Measurements from ENCODE around the gene CDC25B.

CDC25B gene

GRCh38 chr20:3783068-3783489 is 13.0 kb upstream of the CDC25B start:
- DNase-seq (ENCODE audit: low spot score): no peak
- no peak for TF ChIP-seq CTCF (IDR thresholded peaks at IDR 0.05; ENCODE audit: extremely low read depth, missing control alignments)

- no peak for TF ChIP-seq CTCF (IDR thresholded peaks at IDR 0.05; ENCODE audit: extremely low read depth, missing control alignments)
- DNase-seq (ENCODE audit: low spot score): no peak
These were observed 12.5 kb upstream of the CDC25B start for GRCh38 chr20:3783511-3784195.

DNA sequence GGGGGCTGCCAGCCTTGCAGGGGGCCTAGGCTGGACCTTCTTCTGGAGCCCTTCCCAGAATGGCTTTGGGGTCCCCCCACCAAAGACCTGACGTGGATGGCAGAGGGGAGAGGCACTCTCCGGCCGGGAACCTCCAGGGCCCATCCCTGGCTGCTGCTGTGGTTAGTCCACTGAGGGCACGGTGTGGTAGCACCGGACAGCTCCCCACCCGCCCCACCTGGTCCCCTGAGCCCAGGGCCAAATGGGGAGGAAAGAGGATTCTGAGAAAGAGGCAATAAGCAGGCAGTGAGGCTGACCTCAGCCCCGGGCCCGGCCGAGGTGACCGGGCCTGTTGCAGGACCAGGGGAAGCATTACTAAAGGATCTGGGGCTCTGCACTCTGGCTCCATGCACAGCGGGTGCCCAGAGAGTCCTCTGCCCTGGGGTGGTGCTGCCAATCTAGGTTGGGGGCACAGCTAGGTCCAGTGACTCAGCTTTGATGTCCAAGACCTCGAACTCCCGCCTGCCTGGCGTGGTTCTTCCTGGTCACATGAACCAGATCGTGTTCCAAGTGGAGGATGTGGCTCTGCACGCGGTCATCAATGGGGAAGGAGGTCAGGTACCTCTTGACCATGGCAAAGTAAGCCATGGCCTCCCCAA is 11.8 kb upstream of the CDC25B start:
- TF ChIP-seq CTCF (IDR thresholded peaks at IDR 0.05; ENCODE audit: extremely low read depth, missing control alignments): no peak
- no peak for DNase-seq (ENCODE audit: low spot score)

- DNase-seq (ENCODE audit: low spot score): no peak
- TF ChIP-seq CTCF (IDR thresholded peaks at IDR 0.05; ENCODE audit: extremely low read depth, missing control alignments): no peak
These were observed 11.3 kb upstream of the CDC25B start for GRCh38 chr20:3784863-3785239.

DNA sequence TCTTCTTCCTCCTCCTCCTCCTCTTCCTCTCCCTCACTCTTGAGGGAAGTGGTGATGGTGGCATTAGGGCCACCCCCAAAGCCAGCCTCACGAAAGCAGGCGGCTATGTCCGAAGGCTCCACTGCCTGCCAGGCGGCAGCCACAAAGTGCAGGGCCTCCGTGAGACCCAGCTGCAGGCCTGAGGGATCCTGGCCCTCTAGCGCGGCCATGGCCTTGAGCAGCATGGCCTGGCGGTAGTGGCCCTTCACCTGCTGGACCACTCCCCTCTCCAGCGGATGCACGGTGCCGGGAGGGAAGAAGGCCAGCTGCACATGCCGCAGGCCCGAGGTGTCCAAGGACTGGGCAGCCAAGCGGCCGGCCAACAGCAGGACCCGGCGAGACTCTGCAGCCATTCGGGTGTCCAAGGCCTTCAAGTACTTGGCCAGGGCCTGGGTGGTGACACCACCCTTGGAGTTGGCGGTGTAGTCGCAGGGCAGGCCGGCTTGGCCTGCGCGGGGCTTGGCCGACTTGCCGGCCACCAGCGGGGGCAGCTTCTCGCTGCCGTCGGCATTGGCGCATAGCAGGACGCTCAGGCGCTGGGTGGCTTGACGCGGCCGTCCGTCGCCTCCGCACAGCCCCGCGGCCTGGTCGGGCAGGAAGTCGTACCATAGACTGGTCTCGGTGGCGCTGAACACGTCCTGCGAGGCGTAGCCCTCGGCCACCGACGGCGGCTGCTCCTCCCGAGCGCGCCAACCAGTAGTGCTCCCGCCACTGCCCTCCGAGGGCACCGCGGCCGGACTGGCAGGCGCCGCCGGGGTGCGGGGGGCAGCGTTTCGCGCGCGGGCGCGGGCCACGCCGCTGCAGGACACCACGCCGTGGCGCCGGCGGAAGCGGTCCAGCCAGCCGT is 10.6 kb upstream of the CDC25B start:
- TF ChIP-seq CTCF (IDR thresholded peaks at IDR 0.05; ENCODE audit: extremely low read depth, missing control alignments): no peak
- DNase-seq (ENCODE audit: low spot score): no peak

DNA sequence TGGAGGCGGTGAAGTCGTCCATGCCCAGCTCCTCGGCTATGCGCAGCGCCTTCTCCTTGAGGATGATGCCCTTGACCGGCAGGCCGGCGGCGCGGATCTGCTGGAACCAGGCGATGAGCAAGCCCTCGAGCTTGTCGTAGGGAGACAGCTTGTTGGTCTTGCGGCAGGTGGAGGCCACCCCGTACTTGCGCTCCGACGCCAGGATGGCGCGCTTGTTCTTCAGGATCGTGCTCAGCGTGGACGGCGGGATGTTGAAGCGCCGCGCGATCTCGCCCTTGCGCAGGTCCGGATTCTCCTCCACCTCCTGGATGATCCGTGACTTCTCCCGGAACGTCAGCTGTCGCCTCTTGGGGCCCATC is 10.0 kb upstream of the CDC25B start:
- no peak for TF ChIP-seq CTCF (IDR thresholded peaks at IDR 0.05; ENCODE audit: extremely low read depth, missing control alignments)
- peak; percentile 73 for DNase-seq (ENCODE audit: low spot score)
